Activated CD4-positive, alpha-beta T cell treated with anti-CD3 and anti-CD28 coated beads for 24 hours (primary cell): Measurements from ENCODE around the gene NAALADL1.

Experiments
- DNase-seq, 2 donors: peaks; one replicate each; pipeline ENCODE4 v3.0.0-alpha.2; 2020; ENCODE audit warnings: low read depth in 2 of 2

The NAALADL1 gene

GRCh38 chr11:65083134-65083833 lies 24.9 kb upstream of the NAALADL1 start:
- no peak for DNase-seq

GRCh38 chr11:65078786-65079342 lies 20.5 kb upstream of the NAALADL1 start:
- no peak for DNase-seq

GRCh38 chr11:65078151-65078550 lies 19.8 kb upstream of the NAALADL1 start:
- DNase-seq: peak; percentile 53 to 60

- no peak for DNase-seq
These were observed 19.1 kb upstream of the NAALADL1 start for GRCh38 chr11:65077451-65077850.

- DNase-seq: no peak
These were observed 14.2 kb upstream of the NAALADL1 start for GRCh38 chr11:65072631-65072966.

GRCh38 chr11:65071907-65072630 lies 13.7 kb upstream of the NAALADL1 start:
- DNase-seq: no peak

- no peak for DNase-seq
These were observed 10.9 kb upstream of the NAALADL1 start for GRCh38 chr11:65069217-65069616.

GRCh38 chr11:65067446-65067845 lies 9.1 kb upstream of the NAALADL1 start:
- DNase-seq: no peak

GRCh38 chr11:65066805-65067291 lies 8.5 kb upstream of the NAALADL1 start:
- DNase-seq: no peak

- no peak for DNase-seq
These were observed 8.0 kb upstream of the NAALADL1 start for GRCh38 chr11:65066315-65066714.

- no peak for DNase-seq
These were observed 7.5 kb upstream of the NAALADL1 start for GRCh38 chr11:65065851-65066250.

- DNase-seq: no peak
These were observed 6.5 kb upstream of the NAALADL1 start for GRCh38 chr11:65064847-65065240.

GRCh38 chr11:65063532-65063931 lies 5.2 kb upstream of the NAALADL1 start:
- no peak for DNase-seq

GRCh38 chr11:65060913-65061408 lies 2.6 kb upstream of the NAALADL1 start:
- no peak for DNase-seq

GRCh38 chr11:65059959-65060824 lies 1.8 kb upstream of the NAALADL1 start:
- DNase-seq: no peak

- no peak for DNase-seq
These were observed 1.2 kb upstream of the NAALADL1 start for GRCh38 chr11:65059523-65059922.

GRCh38 chr11:65058012-65058411 lies 341 bp downstream of the NAALADL1 start:
- no peak for DNase-seq

GRCh38 chr11:65057526-65057925 lies 827 bp downstream of the NAALADL1 start:
- DNase-seq: no peak

GRCh38 chr11:65056999-65057398 lies 1.4 kb downstream of the NAALADL1 start:
- no peak for DNase-seq

GRCh38 chr11:65055538-65055937 lies 2.8 kb downstream of the NAALADL1 start:
- DNase-seq: no peak

- no peak for DNase-seq
These were observed 4.4 kb downstream of the NAALADL1 start for GRCh38 chr11:65053827-65054508.
